NCI-H1105 treated with DMSO at 0.1 percent for 48 hours (cell line): Measurements from ENCODE around the gene UPF2.
"Not testable (repeated sequence)": the region's sequence is repeated elsewhere in the genome, so short reads cannot be mapped to it uniquely, and the experiment has no call there.

Experiments
- DNase-seq: peaks from one replicate; lab custom pipeline; 2025; lab: John Stamatoyannopoulos, UW

UPF2 gene

DNA sequence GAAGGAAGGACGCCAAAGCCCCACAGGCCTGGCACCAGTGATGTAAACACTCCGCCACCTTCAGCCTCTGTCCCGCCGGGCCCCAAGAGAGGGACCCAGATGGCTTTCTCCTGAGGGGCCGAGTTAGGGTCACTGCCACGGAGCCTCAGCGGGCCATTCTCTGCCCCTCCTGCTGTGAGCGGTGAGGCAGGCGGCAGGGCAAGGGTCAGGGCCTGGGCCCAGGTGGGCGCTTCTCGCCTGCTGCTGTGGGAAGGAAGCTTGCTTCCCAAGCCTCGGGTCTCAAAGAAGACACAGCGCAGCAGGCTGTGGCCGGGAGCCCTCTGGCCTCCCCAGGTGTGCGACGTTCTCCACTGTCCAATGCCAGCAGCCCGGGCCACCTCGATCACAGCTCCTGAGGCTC is 134.7 kb downstream of the UPF2 start:
- no peak for DNase-seq

DNA sequence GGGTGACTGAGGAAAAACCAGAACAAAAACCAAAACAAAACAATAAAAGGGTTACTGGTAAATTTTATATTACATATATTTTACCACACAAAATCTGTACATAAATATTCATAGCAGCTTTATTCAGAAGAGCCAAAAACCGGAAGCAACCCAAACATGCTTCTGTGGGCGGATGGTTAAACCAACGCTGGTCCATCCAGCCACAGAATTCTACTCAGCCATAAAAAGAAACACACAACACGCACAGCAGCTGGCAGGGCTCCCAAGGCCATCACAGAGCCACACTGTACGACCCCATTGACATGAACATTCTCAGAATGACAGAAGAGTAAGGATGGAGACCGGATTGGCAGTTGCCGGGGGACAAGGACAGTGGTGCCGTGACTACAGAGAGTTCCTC is 135.9 kb downstream of the UPF2 start:
- no peak for DNase-seq

- DNase-seq, result no peak
Observed at GRCh38 chr10:11902646-11903045, 140.0 kb downstream of the UPF2 start.

- no peak for DNase-seq
Observed at GRCh38 chr10:11901833-11902475, 140.7 kb downstream of the UPF2 start.

- DNase-seq, result no peak
Observed at GRCh38 chr10:11901454-11901832, 141.2 kb downstream of the UPF2 start.

DNA sequence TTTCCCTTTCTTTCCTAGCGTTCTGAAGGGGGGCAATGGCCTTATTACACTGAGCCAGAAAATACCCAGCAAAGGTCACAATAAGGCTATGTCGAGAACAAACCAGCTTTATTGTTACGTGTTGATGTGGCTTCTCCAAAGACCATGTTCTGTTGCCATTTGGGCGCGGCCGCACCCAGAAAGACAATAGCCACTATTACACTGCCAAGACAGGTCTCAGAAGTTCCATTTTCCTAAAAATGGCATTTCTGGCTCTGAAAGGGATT is 141.6 kb downstream of the UPF2 start:
- DNase-seq, result no peak

- no peak for DNase-seq
Observed at GRCh38 chr10:11899067-11899876, 143.3 kb downstream of the UPF2 start.

DNA sequence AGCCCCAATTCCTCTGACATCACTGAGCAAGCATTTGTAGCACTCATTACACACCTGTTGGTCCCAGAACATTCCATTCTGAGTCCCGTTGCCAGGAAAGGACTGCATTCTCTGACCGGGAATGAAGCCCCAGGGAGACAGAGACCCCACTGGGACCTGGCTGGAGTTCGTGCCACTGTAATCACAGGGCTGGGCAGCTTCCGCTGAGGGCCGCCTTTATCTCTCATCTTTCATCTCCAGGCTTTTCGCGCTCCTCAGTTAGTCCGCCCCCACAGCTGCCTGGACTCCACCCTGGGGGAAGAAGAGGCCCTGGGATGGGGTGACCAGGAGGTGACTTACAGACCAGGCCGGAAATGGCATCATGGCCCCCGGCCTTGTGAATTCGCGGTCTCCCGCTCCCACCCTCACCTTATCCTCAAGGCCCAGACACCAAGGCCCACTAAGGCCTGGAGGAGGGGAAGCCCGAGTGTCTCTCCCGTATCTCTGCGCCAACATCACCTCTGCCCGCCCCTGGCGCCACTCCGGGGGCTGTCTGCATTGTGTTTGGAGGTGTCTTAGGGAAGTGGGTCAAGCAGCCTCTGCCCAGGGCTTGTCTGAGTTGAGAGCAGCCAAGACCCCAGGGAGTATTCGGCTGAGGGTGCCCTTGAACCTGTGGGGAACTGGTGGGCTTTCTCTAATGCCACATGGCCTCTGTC is 144.1 kb downstream of the UPF2 start:
- DNase-seq, result no peak

DNA sequence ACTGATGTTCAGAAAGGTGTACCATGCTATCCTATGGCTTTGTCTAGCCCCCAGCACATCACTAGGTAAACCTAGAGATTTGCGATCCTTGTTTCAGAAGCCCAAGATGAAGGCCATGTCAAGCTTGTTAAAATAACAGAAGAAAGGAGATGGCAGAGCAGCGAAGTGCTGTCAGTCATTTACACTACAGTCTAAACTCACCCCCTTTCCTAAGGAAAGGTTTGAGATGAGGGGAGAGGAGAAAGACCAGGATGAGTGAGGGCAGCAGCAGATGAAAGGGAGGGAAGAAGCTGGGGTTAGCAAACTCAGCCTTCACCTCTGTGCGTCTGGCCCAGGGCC is 144.6 kb downstream of the UPF2 start:
- no peak for DNase-seq

GRCh38 chr10:11896549-11897200 is 145.9 kb downstream of the UPF2 start:
- DNase-seq, result no peak

DNA sequence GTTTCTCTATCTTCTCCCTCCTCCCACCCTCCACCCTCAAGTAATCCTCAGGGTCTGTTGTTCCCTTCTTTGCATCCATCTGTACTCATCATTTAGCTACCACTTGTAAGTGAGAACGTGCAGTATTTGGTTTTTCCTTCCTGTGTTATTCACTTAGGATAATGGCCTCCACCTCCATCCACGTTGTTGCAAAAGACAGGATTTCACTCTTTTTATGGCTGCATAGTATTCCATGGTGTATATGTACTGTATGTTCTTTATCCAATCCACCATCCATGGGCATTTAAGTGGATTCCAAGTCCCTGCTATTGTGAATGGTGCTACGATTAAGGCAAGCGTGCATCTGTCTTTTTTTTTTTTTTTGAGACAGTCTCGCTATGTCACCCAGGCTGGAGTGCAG is 147.0 kb downstream of the UPF2 start:
- DNase-seq, result no peak

DNA sequence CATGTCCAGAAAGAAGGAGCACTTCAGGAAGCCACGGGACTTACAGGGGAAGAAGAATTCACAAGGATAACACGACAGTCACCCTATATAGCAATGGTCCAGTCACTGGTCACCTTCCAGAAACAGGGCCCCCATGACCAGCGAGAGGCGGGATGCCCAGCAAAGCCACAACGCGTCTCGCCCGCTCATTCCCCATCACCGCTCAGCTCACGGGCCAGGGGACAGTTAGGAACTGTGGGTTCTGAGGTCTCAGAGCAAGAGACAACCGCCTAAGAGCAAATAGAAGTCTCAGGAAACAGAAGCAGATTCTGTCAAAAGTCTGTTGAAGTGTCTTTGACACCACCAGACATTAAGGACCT is 147.5 kb downstream of the UPF2 start:
- DNase-seq, result no peak

GRCh38 chr10:11894381-11895107 is 148.1 kb downstream of the UPF2 start:
- DNase-seq, result no peak

- no peak for DNase-seq
Observed at GRCh38 chr10:11893749-11894278, 148.8 kb downstream of the UPF2 start.

DNA sequence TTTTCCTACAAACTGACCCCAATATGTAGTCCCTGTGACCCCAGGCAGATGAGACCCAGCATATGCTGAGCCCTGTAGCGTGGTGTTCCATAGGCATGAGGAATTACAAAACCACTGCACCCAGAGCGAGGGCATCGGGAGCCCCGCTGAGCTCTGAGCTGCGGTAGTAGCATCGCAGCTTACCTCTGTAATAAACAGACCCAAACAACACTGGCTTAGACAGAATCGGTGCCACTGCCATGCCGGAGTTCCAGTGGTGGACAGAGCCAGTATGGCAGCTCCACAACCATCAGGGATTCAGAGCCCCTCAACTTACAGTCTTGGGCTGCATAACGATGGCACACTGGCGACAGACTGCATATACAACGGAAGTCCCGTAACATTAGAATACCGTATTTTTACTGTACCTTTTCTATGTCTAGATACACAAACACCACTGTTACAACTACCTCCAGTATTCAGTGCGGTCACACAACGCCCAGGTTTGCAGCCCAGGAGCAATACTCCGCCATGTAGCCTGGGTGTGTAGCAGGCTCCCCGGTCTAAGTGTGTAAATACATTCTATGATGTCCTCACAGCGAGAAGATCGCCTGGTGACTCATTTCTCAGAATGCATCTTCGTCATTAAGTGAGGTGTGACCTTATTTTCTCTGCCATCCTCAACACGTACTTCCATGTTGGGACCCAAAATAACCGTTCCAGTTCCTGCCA is 150.7 kb downstream of the UPF2 start:
- DNase-seq, result no peak

DNA sequence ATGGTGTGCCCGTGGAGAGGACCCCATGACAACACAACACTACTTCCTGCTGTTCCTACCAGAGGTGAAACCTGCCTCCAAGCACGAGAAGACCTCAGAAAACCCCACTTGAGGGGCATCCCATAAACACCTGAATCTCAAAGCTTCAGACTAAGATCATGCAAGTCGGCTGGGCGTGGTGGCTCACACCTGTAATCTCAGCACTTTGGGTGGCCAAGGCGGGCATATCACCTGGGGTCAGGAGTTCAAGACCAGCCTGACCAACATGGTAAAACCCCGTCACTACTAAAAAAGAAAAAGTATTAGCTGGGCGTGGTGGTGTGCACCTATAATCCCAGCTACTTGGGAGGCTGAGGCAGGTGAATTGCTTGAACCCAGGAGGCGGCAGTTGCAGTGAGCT is 153.3 kb downstream of the UPF2 start:
- DNase-seq, result not testable (repeated sequence)

GRCh38 chr10:11887381-11888227 is 155.0 kb downstream of the UPF2 start:
- DNase-seq, result no peak

- DNase-seq, result no peak
Observed at GRCh38 chr10:11886851-11887250, 155.8 kb downstream of the UPF2 start.

- DNase-seq, result no peak
Observed at GRCh38 chr10:11886138-11886474, 156.5 kb downstream of the UPF2 start.

GRCh38 chr10:11885437-11886137 is 157.0 kb downstream of the UPF2 start:
- DNase-seq, result no peak
